IPS-NIHi7 (cell line): ENCODE measurements around the gene CDC25B.
"Not testable (repeated sequence)": the region's sequence is repeated elsewhere in the genome, so short reads cannot be mapped to it uniquely, and the experiment has no call there.

Experiments used
- DNase-seq: peaks from one replicate; pipeline ENCODE4 v3.0.0; 2012; ENCODE audit warnings: mixed read lengths; ENCODE audit errors: extremely low spot score

Gene CDC25B

GRCh38 chr20:3826420-3826819 is 30.3 kb downstream of the CDC25B start:
- no peak for DNase-seq

GRCh38 chr20:3828798-3829197 is 32.7 kb downstream of the CDC25B start:
- DNase-seq = no peak

- DNase-seq = not testable (repeated sequence)
Observed at GRCh38 chr20:3829891-3830290, 33.8 kb downstream of the CDC25B start.

DNA sequence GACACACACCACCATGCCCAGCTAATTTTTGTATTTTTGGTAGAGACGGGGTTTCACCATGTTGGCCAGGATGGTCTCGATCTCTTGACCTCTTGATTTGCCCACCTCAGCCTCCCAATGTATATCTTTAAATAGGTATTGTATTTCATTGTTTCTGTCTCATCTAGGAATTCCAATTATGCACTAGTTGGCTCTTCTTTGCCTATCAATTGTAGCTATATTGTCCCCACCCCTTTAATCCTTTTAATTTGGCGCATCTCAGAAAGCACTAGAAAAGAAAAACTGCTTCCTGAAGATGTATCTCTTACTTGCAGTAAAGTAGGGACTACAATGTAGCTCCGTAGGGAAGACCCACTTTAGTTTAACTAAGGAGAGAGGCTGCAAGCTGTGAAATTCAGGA is 40.0 kb downstream of the CDC25B start:
- DNase-seq = no peak

DNA sequence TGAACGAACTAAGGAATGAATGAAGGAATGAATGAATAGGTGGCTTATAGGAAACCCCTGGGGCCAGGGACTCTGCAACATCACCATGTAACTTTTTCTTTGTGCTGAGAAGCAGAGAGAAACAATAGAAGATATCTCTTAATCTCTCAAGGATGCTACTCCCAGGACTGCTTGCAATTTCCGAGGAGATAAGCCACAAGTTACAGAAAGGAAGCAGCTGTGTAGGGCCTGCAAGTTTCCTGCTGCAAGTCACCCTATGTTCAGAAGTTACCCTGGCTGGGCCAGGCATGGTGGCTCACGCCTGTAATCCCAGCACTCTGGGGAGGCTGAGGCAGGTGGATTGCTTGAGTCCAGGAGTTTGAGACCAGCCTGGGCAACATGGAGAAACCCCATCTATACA is 43.2 kb downstream of the CDC25B start:
- DNase-seq = no peak

GRCh38 chr20:3840201-3840600 is 44.1 kb downstream of the CDC25B start:
- not testable (repeated sequence) for DNase-seq

DNA sequence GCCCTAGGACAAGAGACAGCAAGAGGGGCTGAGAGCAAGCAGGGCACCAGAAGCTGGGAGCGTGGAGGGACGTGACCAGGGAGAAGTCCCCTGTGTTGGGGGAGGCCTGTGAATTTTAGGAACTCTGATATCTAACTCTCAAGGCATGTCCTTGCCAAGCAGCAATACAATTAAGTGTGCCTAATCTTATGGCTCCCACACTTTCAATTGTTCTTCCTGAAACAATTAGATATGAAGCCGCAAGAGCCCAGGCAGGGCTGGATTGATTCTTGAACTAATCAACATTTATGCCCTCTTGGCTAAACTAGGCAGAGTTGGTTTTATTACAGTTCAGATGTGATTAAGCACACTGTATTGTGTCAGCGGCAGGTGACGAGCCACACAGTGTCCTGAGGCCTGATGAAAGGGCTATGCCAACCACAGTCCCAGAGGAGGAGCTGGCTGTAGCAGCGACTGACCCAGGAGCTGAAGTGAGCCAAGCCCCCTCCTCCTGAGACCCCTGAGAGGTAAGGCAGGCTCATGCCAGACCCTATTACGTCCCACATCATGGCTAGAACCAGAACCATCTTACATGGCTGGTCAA is 46.3 kb downstream of the CDC25B start:
- no peak for DNase-seq

GRCh38 chr20:3843490-3843889 is 47.4 kb downstream of the CDC25B start:
- no peak for DNase-seq

- DNase-seq = not testable (repeated sequence)
Observed at GRCh38 chr20:3843990-3844619, 48.0 kb downstream of the CDC25B start.

GRCh38 chr20:3846378-3846739 is 50.2 kb downstream of the CDC25B start:
- no peak for DNase-seq

DNA sequence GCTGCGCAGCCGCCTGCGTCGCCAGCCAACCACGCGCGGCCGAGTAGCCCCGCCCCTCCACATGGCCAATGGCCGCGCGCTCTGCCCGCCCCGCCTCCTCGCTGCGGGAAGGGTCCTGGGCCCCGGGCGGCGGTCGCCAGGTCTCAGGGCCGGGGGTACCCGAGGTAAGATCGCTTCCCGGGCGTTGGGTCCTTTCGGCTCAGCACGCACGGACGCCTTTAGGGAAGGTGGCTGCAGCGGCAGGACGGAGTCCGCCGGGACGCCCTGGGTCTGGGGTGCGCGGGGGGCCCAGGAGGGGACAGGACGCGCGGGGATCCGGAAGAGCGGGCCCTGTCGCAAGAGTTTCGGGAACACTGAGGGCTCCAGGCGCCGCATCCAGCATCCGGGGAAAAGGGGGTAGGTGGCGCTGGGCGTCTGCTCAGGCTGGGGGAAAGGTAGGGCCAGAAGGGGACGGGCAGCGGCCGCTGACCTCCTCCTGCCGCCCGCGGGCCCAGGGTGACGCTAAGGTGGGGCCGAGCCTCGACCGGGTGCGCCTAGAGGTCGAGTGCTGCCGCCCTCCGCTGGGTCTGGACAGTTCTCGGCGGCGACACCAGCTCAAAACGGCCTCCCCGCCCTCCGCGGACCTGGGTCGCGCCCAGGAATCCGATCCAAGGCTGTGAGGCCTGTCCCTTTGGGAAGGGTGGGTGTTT is 50.8 kb downstream of the CDC25B start, which contains the start of gene MAVS:
TSS of gene MAVS (plus strand) at position 95 of the 689 bp plus-strand sequence. CDS start 7,791 bp downstream, outside the sequence.
- peak; percentile 98 for DNase-seq

- DNase-seq = no peak
Observed at GRCh38 chr20:3847429-3847940, 51.4 kb downstream of the CDC25B start.

GRCh38 chr20:3848565-3848964 is 52.5 kb downstream of the CDC25B start:
- DNase-seq = no peak

DNA sequence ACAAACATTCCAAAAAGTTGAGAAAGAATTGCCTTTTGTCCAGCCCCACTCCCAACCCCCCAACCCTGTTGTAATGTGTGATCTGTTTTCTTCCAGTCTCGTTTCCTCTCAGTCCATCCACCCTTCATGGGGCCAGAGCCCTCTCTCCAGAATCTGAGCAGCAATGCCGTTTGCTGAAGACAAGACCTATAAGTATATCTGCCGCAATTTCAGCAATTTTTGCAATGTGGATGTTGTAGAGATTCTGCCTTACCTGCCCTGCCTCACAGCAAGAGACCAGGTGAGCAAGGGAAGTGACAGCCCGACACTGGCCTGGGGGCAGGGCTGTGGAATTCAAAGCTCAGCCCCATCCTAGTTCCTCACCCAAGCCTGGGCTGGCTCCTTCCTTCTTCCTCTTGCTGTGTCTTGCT is 58.4 kb downstream of the CDC25B start:
- no peak for DNase-seq
